B cell (primary cell): ENCODE results near the gene TCP1. TPM values are rescaled to one million over a fixed set of nuclear protein-coding genes. Genes with fewer than 3 reads are reported as not detected.

Source experiments
- ATAC-seq: fragments of 200-7000 bp; cut with Tn5 transposase; one replicate; pipeline ENCODE4 v1.10.0; 2021; ENCODE audit warnings: low read depth, mild to moderate bottlenecking, moderate number of reproducible peaks, moderate library complexity
- CTCF ChIA-PET: fragments of 350-600 bp; sonication (Branson Sonifier 250); formaldehyde crosslinking; loops from one replicate; lab custom pipeline; 2021; ENCODE audit warnings: antibody characterized with exemption, inconsistent platforms; lab: Charles Lee
- POLR2A ChIA-PET: fragments of 350-600 bp; sonication (Branson Sonifier 250); formaldehyde crosslinking; loops from one replicate; lab custom pipeline; 2021; ENCODE audit warnings: antibody characterized with exemption; lab: Charles Lee
- DNase-seq: peaks from one replicate; pipeline ENCODE4 v3.0.0; 2013
- H2AFZ ChIP-seq: 2 replicates; pipeline ENCODE4 v1.6.1; 2012; ENCODE audit warnings: mild to moderate bottlenecking, low read depth, low read length; ENCODE audit not compliant: insufficient read depth, poor library complexity, severe bottlenecking
- H3K27ac ChIP-seq, 2 donors: 1 replicate in 1 of 2; 2 replicates in 1 of 2; pipeline ENCODE4 v1.5.1; 2012 to 2013; ENCODE audit warnings: low read length in 2 of 2, mild to moderate bottlenecking in 2 of 2, moderate library complexity in 1 of 2
- H3K27me3 ChIP-seq, 4 experiments: fragments of 200-600 bp in 1 of 4; sonication (generic) in 1 of 4; replicated peaks in 1 of 4; 1 replicate in 2 of 4; 2 replicates in 2 of 4; pipeline versions ENCODE4 v1.6.1 to v1.7.0; 2013 to 2016; ENCODE audit warnings: low read length in 3 of 4, mild to moderate bottlenecking in 2 of 4, mixed read lengths in 1 of 4, moderate library complexity in 1 of 4; ENCODE audit not compliant: insufficient read depth in 4 of 4, control insufficient read depth in 3 of 4; ENCODE audit errors: control extremely low read depth in 1 of 4
- H3K36me3 ChIP-seq, 2 experiments: replicated peaks in 1 of 2; 1 replicate in 1 of 2; 2 replicates in 1 of 2; pipeline versions ENCODE4 v1.6.1 to v1.7.1; 2013; ENCODE audit warnings: low read length in 1 of 2; ENCODE audit not compliant: insufficient read depth in 2 of 2, control insufficient read depth in 1 of 2; ENCODE audit errors: control extremely low read depth in 1 of 2, extremely low read depth in 1 of 2
- H3K4me1 ChIP-seq, 2 donors: fragments of 200-600 bp in 1 of 2; sonication (generic) in 1 of 2; 1 replicate in 1 of 2; 2 replicates in 1 of 2; pipeline versions ENCODE4 v1.5.1 to v1.6.1; 2013 to 2017; ENCODE audit warnings: low read length in 2 of 2; ENCODE audit not compliant: control insufficient read depth in 2 of 2, insufficient read depth in 2 of 2
- H3K4me2 ChIP-seq: replicated peaks from 2 replicates; pipeline ENCODE3; 2012; ENCODE audit warnings: mild to moderate bottlenecking, low read depth, low read length; ENCODE audit not compliant: poor library complexity, severe bottlenecking
- H3K4me3 ChIP-seq, 5 experiments: fragments of 200-600 bp in 1 of 5; sonication (generic) in 1 of 5; 1 replicate in 3 of 5; 2 replicates in 2 of 5; pipeline versions ENCODE4 v1.5.1 to v1.7.0; 2011 to 2016; ENCODE audit warnings: low read length in 4 of 5, mild to moderate bottlenecking in 4 of 5, low read depth in 2 of 5, control low read depth in 1 of 5, moderate library complexity in 1 of 5; ENCODE audit not compliant: insufficient read depth in 1 of 5; ENCODE audit errors: control extremely low read depth in 1 of 5, extremely low read depth in 1 of 5
- H3K79me2 ChIP-seq: fragments of 200-600 bp; sonication (generic); one replicate; pipeline ENCODE4 v1.6.0; 2016; ENCODE audit warnings: low read length; ENCODE audit not compliant: control insufficient read depth, insufficient read depth
- H3K9ac ChIP-seq: fragments of 200-600 bp; sonication (generic); 2 replicates; pipeline ENCODE4 v1.6.1; 2017; ENCODE audit warnings: mild to moderate bottlenecking, low read length, moderate library complexity
- H3K9me3 ChIP-seq, 3 donors: one replicate each; pipeline versions ENCODE4 v1.6.1 to v1.7.1; 2013; ENCODE audit warnings: low read length in 2 of 3; ENCODE audit not compliant: control insufficient read depth in 2 of 3, insufficient read depth in 1 of 3; ENCODE audit errors: control extremely low read depth in 1 of 3
- H4K20me1 ChIP-seq: 2 replicates; pipeline ENCODE4 v1.6.0; 2012; ENCODE audit warnings: mild to moderate bottlenecking, low read length; ENCODE audit not compliant: insufficient read depth, control insufficient read depth, poor library complexity, severe bottlenecking
- H3K27ac Mint-ChIP-seq: one replicate; pipeline ENCODE4 v1.8.0; 2021; ENCODE audit warnings: mixed read lengths
- H3K27me3 Mint-ChIP-seq: one replicate; pipeline ENCODE4 v1.8.0; 2021; ENCODE audit warnings: mixed read lengths
- H3K4me1 Mint-ChIP-seq: one replicate; pipeline ENCODE4 v1.8.0; 2021; ENCODE audit warnings: mixed read lengths
- H3K4me3 Mint-ChIP-seq: one replicate; pipeline ENCODE4 v1.8.0; 2021; ENCODE audit warnings: mixed read lengths
- H3K9me3 Mint-ChIP-seq: one replicate; pipeline ENCODE4 v1.8.0; 2022; ENCODE audit warnings: mixed read lengths; ENCODE audit not compliant: insufficient read depth
- EZH2 ChIP-seq: IDR thresholded peaks from 2 replicates; pipeline ENCODE4 v1.6.1; 2012; ENCODE audit warnings: borderline replicate concordance, low read depth, mild to moderate bottlenecking, moderate library complexity, low read length; ENCODE audit not compliant: insufficient read depth, poor library complexity, severe bottlenecking
- intact Hi-C: fragments of 100-400 bp; cut with micrococcal nuclease; formaldehyde crosslinking; loops from one replicate; pipeline ENCODE4 v1.10.0; 2022
- polyA plus RNA-seq: library from polyadenylated mRNA; depleted of rRNA; stranded (reverse); fragments of >200 nt; gene quantifications from 2 replicates; pipeline ENCODE4 v1.2.3, GENCODE V29; 2012
- total RNA-seq, 2 donors: library from RNA; stranded (reverse); fragments of 120-200 nt in 1 of 2; gene quantifications; 1 replicate in 1 of 2; 2 replicates in 1 of 2; pipeline versions ENCODE4 v1.2.3 to v1.2.4, GENCODE V29; 2013 to 2022
- TF ChIP-seq, protein P1 (sequence below): fragments of 200-600 bp; IDR thresholded peaks from one replicate; pipeline ENCODE4 v1.8.0; 2022; ENCODE audit warnings: antibody characterized with exemption, mild to moderate bottlenecking

TCP1 gene
- total and polyA plus RNA-seq, 2 donors (not counting 1 experiment from before 2014, with no cell fraction given) = 63.8 to 137 TPM

GRCh38 chr6:159769470-159769869 is 19.9 kb downstream of the TCP1 start:
- DNase-seq (no peak), ATAC-seq (no peak)
- CTCF ChIA-PET = interaction anchor here (0.6 to 1.2 kb wide), 2 partner anchors 21 to 49 kb away, joined by 3 to 4 read pairs; partner anchors contain the start of gene MRPL18
- Mint-ChIP-seq H3K9me3 (no peaks in the 10 kb centered on the region), H3K27me3 (no peaks in the 10 kb centered on the region), H3K4me3 (no peak overlapping the region), H3K4me1 (no peaks in the 10 kb centered on the region), H3K27ac (no peak overlapping the region)
- Histone ChIP-seq H3K4me3 (no peak overlapping the region), H2AFZ (no peak overlapping the region), H3K79me2 (no peaks in the 10 kb centered on the region), H3K9ac (no peak overlapping the region), H3K9me3 (peaks cover 0 to 4% (median 0%) of the 10 kb centered on the region in 3 donors), H3K36me3 (peaks cover 8 to 30% of the 10 kb centered on the region in 2 experiments), H3K4me1 (no peaks in the 10 kb centered on the region), H3K4me2 (no peak overlapping the region), H3K27ac (no peak overlapping the region), H3K27me3 (no peaks in the 10 kb centered on the region), H4K20me1 (no peaks in the 10 kb centered on the region)
- TF ChIP-seq, protein P1, sequence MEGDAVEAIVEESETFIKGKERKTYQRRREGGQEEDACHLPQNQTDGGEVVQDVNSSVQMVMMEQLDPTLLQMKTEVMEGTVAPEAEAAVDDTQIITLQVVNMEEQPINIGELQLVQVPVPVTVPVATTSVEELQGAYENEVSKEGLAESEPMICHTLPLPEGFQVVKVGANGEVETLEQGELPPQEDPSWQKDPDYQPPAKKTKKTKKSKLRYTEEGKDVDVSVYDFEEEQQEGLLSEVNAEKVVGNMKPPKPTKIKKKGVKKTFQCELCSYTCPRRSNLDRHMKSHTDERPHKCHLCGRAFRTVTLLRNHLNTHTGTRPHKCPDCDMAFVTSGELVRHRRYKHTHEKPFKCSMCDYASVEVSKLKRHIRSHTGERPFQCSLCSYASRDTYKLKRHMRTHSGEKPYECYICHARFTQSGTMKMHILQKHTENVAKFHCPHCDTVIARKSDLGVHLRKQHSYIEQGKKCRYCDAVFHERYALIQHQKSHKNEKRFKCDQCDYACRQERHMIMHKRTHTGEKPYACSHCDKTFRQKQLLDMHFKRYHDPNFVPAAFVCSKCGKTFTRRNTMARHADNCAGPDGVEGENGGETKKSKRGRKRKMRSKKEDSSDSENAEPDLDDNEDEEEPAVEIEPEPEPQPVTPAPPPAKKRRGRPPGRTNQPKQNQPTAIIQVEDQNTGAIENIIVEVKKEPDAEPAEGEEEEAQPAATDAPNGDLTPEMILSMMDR = no peak
- no peak for TF ChIP-seq EZH2
- intact Hi-C loops = no loop called here
- POLR2A ChIA-PET = no interaction called here

DNA sequence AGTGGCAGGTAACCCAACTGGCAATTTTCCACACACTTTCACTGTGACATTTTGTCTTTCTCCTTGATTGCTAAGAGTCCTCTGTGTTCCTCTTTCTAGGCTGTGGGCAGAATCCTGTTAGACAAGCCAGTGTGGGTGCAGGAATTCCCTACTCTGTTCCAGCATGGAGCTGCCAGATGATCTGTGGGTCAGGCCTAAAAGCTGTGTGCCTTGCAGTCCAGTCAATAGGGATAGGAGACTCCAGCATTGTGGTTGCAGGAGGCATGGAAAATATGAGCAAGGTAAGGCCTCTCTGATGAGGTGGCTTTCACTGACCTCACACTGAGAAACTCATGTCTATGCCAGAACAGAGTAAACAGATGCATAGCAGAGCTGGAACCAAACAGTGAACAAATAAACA is 22.5 kb downstream of the TCP1 start:
- Mint-ChIP-seq H3K27ac (no peak overlapping the region), H3K9me3 (no peaks in the 10 kb centered on the region), H3K27me3 (no peaks in the 10 kb centered on the region), H3K4me3 (no peak overlapping the region), H3K4me1 (peaks cover 7% of the 10 kb centered on the region)
- ATAC-seq = no peak
- Histone ChIP-seq H3K27ac (no peak overlapping the region), H3K9me3 (peaks cover 0 to 4% (median 0%) of the 10 kb centered on the region in 3 donors), H3K4me1 (peaks cover 8 to 9% of the 10 kb centered on the region in 2 donors), H3K79me2 (peaks cover 11% of the 10 kb centered on the region), H3K9ac (no peak overlapping the region), H3K27me3 (no peaks in the 10 kb centered on the region), H2AFZ (no peak overlapping the region), H3K36me3 (peaks cover 8 to 30% of the 10 kb centered on the region in 2 experiments), H3K4me2 (no peak overlapping the region), H3K4me3 (no peak overlapping the region), H4K20me1 (no peaks in the 10 kb centered on the region)
- ChIA-PET POLR2A (interaction anchor here (0.7 kb wide), 1 partner anchor 939 kb away, joined by 4 read pairs; no protein-coding TSS in a partner anchor), CTCF (no interaction called here)
- DNase-seq = no peak
- intact Hi-C loops = no loop called here
- no peak for TF ChIP-seq EZH2
- TF ChIP-seq, protein P1 = no peak
